Gastroesophageal sphincter (tissue), 4 donors: ENCODE data around the gene AK3. TPM values are rescaled to one million over a fixed set of nuclear protein-coding genes. Genes with fewer than 3 reads are reported as not detected.
A peak's percentile ranks its signal among the peaks of the same experiment; 100 is the strongest.

Source experiments
- ATAC-seq: fragments of 150-250 bp; one replicate; pipeline ENCODE4 v1.9.1; 2016; ENCODE audit warnings: mild to moderate bottlenecking, moderate library complexity
- H3K27ac ChIP-seq, 4 donors: fragments of 200-600 bp; sonication (generic) in 3 of 4; 1 replicate in 3 of 4; 2 replicates in 1 of 4; pipeline ENCODE4 v1.5.1; 2016 to 2019
- H3K27me3 ChIP-seq: fragments of 200-600 bp; sonication (generic); one replicate; pipeline ENCODE4 v1.5.1; 2019
- H3K36me3 ChIP-seq, 2 donors: fragments of 200-600 bp; sonication (generic); one replicate each; pipeline ENCODE4 v1.5.1; 2019; ENCODE audit warnings: control low read depth in 1 of 2
- H3K4me1 ChIP-seq, 3 donors: fragments of 200-600 bp; sonication (generic); 1 replicate in 2 of 3; 2 replicates in 1 of 3; pipeline ENCODE4 v1.5.1; 2016 to 2019; ENCODE audit warnings: control low read depth in 2 of 3
- H3K4me3 ChIP-seq, 2 donors: fragments of 200-600 bp; sonication (generic); one replicate each; pipeline ENCODE4 v1.5.1; 2019; ENCODE audit warnings: mild to moderate bottlenecking in 1 of 2, moderate library complexity in 1 of 2
- H3K9me3 ChIP-seq, 3 donors: fragments of 200-600 bp; sonication (generic); one replicate each; pipeline ENCODE4 v1.5.1; 2017 to 2019; ENCODE audit warnings: control low read depth in 2 of 3
- EP300 ChIP-seq: sonication (generic); formaldehyde crosslinking; IDR thresholded peaks from one replicate; pipeline ENCODE4 v1.6.1; 2017; ENCODE audit warnings: antibody characterized with exemption, mild to moderate bottlenecking
- POLR2A ChIP-seq, 2 donors: fragments of 450-650 bp; IDR thresholded peaks; one replicate each; pipeline ENCODE4 v1.6.1; 2017; ENCODE audit warnings: antibody characterized with exemption in 2 of 2, mild to moderate bottlenecking in 2 of 2, moderate library complexity in 1 of 2
- POLR2AphosphoS5 ChIP-seq: sonication (generic); formaldehyde crosslinking; IDR thresholded peaks from one replicate; pipeline ENCODE4 v1.6.1; 2017; ENCODE audit warnings: antibody characterized with exemption
- WGBS, 2 donors: methylation state at CpG; one replicate each; pipeline ENCODE4 v1.1.5; 2018; ENCODE audit warnings: low coverage in 1 of 2; 5-methylcytosine and 5-hydroxymethylcytosine counted together
- total RNA-seq, 4 donors: library from RNA; depleted of rRNA; stranded (reverse); fragments of >200 nt; gene quantifications; one replicate each; pipeline ENCODE4 v1.1.0, GENCODE V29; 2016
- TF ChIP-seq, protein P1 (sequence below), 4 experiments: fragments of 200-600 bp in 2 of 4; fragments of 450-650 bp in 2 of 4; sonication (generic) in 1 of 4; IDR thresholded peaks; one replicate each; pipeline ENCODE4 v1.5.1; 2017 to 2019; ENCODE audit warnings: antibody characterized with exemption in 4 of 4, mild to moderate bottlenecking in 2 of 4, moderate library complexity in 2 of 4

Gene AK3
- total RNA-seq, 4 donors from 2014 or later: 104 to 139 (median 119) TPM

- WGBS, 2 donors: 76 to 86% methylated on average over 4 of the region's 7 CpGs
- ATAC-seq: no peak
- H3K9me3 ChIP-seq: no peaks in the 10 kb centered on the region
Measured at GRCh38 chr9:4769321-4770080, 28.5 kb upstream of the AK3 start.

DNA sequence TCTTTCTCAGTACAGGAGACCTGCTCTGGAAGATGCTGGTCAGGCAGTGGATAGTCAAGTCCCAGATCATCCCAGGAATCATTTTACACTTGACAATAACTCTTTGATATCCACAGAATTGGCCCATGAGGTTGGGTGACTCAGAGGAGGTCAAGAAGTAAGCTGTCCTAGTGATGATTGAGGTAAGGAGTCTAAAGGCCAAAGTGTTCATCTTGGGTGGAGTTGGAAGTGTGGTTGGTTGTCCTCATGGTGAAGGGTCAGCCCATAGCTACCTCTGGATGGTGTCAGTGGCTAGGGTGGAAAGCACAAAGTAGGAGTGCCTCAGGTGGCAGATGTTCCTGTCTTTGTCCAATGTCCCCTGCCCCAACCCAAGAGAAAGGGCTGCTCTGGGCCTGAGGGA is 27.7 kb upstream of the AK3 start:
- no peak overlapping the region for H3K4me3 ChIP-seq
- no peaks in the 10 kb centered on the region for H3K9me3 ChIP-seq
- H3K4me1 ChIP-seq: no peaks in the 10 kb centered on the region
- H3K27ac ChIP-seq: no peak overlapping the region
- TF ChIP-seq, protein P1, sequence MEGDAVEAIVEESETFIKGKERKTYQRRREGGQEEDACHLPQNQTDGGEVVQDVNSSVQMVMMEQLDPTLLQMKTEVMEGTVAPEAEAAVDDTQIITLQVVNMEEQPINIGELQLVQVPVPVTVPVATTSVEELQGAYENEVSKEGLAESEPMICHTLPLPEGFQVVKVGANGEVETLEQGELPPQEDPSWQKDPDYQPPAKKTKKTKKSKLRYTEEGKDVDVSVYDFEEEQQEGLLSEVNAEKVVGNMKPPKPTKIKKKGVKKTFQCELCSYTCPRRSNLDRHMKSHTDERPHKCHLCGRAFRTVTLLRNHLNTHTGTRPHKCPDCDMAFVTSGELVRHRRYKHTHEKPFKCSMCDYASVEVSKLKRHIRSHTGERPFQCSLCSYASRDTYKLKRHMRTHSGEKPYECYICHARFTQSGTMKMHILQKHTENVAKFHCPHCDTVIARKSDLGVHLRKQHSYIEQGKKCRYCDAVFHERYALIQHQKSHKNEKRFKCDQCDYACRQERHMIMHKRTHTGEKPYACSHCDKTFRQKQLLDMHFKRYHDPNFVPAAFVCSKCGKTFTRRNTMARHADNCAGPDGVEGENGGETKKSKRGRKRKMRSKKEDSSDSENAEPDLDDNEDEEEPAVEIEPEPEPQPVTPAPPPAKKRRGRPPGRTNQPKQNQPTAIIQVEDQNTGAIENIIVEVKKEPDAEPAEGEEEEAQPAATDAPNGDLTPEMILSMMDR (IDR thresholded peaks at IDR 0.05): no peak
- TF ChIP-seq EP300: no peak
- peaks cover 5% of the 10 kb centered on the region for H3K27me3 ChIP-seq
- H3K36me3 ChIP-seq: no peaks in the 10 kb centered on the region
- ATAC-seq: no peak

More at GRCh38 chr9:4769321-4770080, 28.5 kb upstream of the AK3 start:
- Histone ChIP-seq H3K36me3 (no peaks in the 10 kb centered on the region), H3K27me3 (peaks cover 5% of the 10 kb centered on the region), H3K27ac (no peak overlapping the region), H3K4me3 (no peak overlapping the region), H3K4me1 (no peaks in the 10 kb centered on the region)
- no peak for TF ChIP-seq POLR2A (IDR thresholded peaks at IDR 0.05)

DNA sequence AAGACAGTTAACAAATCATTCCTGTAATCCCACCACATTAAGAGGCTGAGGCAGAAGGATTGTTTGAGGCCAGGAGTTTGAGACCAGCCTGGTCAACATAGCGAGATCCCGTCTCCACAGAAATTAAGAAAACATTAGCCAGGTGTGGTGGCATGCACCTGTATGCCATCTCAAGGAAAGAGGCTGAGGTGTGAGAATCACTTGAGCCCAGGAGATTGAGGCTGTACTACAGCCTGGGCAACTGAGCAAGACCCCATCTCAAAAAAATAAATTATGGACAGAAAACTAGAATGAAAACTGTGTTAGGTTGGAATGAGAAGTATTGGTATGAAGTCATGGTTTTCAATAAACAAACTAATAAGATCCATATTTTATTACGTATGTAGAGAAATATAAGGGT is 23.0 kb upstream of the AK3 start:
- Histone ChIP-seq H3K9me3 (no peaks in the 10 kb centered on the region), H3K4me1 (peaks cover 0 to 15% (median 0%) of the 10 kb centered on the region in 3 donors), H3K27ac (no peak overlapping the region), H3K27me3 (peaks cover 17% of the 10 kb centered on the region), H3K4me3 (no peak overlapping the region), H3K36me3 (no peaks in the 10 kb centered on the region)
- no peak for TF ChIP-seq EP300
- TF ChIP-seq, protein P1 (IDR thresholded peaks at IDR 0.05): no peak
- no peak for TF ChIP-seq POLR2AphosphoS5
- no peak for TF ChIP-seq POLR2A (IDR thresholded peaks at IDR 0.05)
- 64 to 82% methylated on average over 3 of the region's 3 CpGs for WGBS, 2 donors
- ATAC-seq: no peak

GRCh38 chr9:4762886-4763541 is 22.0 kb upstream of the AK3 start:
- H3K36me3 ChIP-seq: no peaks in the 10 kb centered on the region
- ATAC-seq: peak; percentile 46

GRCh38 chr9:4762108-4762885 is 21.3 kb upstream of the AK3 start:
- H3K27ac ChIP-seq: no peak overlapping the region
- WGBS, 2 donors: 22 to 26% methylated on average over 5 to 15 of the region's 22 CpGs
- H3K4me3 ChIP-seq: peak overlapping the region in 1 of 2 donors; percentile 13

More at GRCh38 chr9:4762886-4763541, 22.0 kb upstream of the AK3 start:
- TF ChIP-seq, protein P1 (IDR thresholded peaks at IDR 0.05): peak in 1 of 4 experiments; percentile 4
- TF ChIP-seq POLR2A (IDR thresholded peaks at IDR 0.05): no peak
- no peak for TF ChIP-seq POLR2AphosphoS5
- TF ChIP-seq EP300: no peak
- Histone ChIP-seq H3K27me3 (peaks cover 18% of the 10 kb centered on the region), H3K4me1 (peaks cover 0 to 15% (median 0%) of the 10 kb centered on the region in 3 donors), H3K27ac (peak overlapping the region in 2 of 4 donors; percentile 9 to 37), H3K9me3 (no peaks in the 10 kb centered on the region), H3K4me3 (peak overlapping the region in 1 of 2 donors; percentile 13)
- 28 to 32% methylated on average over 2 to 9 of the region's 14 CpGs for WGBS, 2 donors

More at GRCh38 chr9:4762108-4762885, 21.3 kb upstream of the AK3 start:
- ATAC-seq: peak; percentile 35
- peaks cover 18% of the 10 kb centered on the region for H3K27me3 ChIP-seq
- no peak for TF ChIP-seq POLR2AphosphoS5
- TF ChIP-seq EP300: no peak
- TF ChIP-seq POLR2A (IDR thresholded peaks at IDR 0.05): no peak
- TF ChIP-seq, protein P1 (IDR thresholded peaks at IDR 0.05): peak; percentile 73 to 87 (median 82)
- no peaks in the 10 kb centered on the region for H3K36me3 ChIP-seq
- peaks cover 0 to 15% (median 0%) of the 10 kb centered on the region in 3 donors for H3K4me1 ChIP-seq
- H3K9me3 ChIP-seq: no peaks in the 10 kb centered on the region
